HFF-Myc (cell line): ENCODE results near the gene CCDC188.

ENCODE experiments used
- DNase-seq: peaks from one replicate; pipeline ENCODE4 v3.0.0-alpha.2; 2011; ENCODE audit warnings: low read depth; ENCODE audit errors: extremely low read depth
- H3K4me3 ChIP-seq: replicated peaks from 2 replicates; pipeline ENCODE4 v1.5.1; 2011; ENCODE audit warnings: low read depth, mild to moderate bottlenecking, control low read depth, low read length
- TF ChIP-seq, protein P1 (sequence below): IDR thresholded peaks from 2 replicates; pipeline ENCODE4 v1.5.1; 2012; ENCODE audit warnings: mild to moderate bottlenecking, low read depth, low read length, control low read depth; ENCODE audit errors: missing control alignments

CCDC188 gene

DNA sequence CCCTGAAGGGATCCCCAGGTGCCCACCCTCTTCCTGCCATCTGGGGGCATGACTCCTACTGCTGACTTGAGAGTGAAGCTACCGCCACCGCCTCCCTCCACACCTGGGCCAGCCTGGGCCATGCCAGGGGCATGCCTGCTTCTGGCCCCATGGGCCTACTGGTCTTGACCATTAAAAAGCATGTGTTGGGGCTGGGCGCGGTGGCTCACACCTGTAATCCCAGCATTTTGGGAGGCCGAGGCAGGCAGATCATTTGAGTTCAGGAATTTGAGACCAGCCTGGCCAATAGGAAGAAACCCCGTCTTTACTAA is 37.7 kb upstream of the CCDC188 start:
- H3K4me3 ChIP-seq = no peak overlapping the region
- no peak for DNase-seq
- TF ChIP-seq, protein P1, sequence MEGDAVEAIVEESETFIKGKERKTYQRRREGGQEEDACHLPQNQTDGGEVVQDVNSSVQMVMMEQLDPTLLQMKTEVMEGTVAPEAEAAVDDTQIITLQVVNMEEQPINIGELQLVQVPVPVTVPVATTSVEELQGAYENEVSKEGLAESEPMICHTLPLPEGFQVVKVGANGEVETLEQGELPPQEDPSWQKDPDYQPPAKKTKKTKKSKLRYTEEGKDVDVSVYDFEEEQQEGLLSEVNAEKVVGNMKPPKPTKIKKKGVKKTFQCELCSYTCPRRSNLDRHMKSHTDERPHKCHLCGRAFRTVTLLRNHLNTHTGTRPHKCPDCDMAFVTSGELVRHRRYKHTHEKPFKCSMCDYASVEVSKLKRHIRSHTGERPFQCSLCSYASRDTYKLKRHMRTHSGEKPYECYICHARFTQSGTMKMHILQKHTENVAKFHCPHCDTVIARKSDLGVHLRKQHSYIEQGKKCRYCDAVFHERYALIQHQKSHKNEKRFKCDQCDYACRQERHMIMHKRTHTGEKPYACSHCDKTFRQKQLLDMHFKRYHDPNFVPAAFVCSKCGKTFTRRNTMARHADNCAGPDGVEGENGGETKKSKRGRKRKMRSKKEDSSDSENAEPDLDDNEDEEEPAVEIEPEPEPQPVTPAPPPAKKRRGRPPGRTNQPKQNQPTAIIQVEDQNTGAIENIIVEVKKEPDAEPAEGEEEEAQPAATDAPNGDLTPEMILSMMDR = no peak

DNA sequence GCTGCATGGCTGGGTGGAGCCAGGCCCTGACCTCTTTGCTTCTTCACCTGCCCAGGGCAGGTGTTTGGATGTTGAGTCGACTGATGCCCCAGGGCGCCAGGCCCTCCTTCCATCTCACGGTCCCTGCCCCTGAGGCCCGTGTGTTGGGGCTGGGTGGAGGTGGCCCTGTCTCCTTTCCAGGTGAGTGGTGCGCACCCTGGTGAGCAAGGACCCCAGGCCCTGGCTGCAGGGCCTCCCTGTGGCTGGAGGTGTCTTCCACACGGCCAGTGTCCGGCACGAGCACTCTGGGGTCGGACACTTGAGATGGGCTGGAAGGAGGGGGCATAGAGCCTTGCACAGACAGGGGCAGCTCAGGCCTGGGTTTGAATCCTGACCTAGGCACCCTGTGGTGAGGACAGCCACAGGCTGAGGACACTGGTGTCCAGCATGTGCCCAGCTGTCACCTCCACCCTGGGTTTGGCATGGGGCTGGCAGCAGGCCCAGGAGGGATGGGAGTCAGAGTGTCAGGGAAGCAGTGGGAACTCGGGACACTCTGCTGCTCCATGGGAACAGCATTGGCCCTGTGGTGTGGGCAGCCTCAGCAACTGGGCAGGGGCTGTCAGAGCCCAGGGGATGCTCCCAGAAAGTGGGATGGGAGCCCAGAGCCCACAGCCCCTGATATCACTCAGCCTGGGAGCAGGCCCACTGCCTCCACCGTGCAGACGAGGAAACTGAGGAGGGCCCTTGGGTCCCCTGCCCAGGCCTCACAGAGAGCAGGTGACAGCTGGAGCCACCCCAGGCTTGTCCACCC is 37.1 kb upstream of the CCDC188 start:
- H3K4me3 ChIP-seq = no peak overlapping the region
- no peak for DNase-seq
- TF ChIP-seq, protein P1 = no peak

DNA sequence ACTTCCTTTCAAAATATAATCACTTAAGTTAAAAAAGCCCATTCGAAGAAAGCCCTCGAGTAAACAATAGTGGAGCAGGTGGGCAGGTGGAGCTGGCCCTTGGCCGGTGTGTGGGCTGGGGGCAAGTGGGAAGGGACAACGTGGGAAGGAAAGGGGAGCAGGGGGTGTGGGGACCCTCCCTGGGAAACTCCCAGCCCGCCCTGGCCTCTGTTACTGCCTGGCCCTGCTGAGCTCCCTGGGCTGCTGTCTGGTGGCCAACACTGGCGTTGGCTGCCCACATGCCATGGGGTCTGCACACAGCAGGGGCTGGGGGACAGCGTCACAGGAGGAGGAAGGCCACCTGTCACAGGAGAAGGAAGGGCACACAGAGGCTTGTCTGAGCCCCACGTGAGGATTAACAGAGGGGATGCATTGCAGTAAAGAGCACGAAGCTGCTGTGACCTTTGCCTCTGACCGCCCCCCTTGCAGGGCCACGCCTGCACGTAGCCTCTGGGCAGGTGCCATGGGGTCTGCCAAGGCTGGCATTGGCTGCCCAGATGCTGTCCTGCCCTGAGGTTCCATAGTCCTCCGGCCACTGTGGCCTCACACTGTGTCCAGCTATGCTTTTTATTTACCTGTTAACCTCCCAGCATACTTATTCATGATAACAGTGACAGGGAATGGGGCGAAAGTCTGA is 36.2 kb upstream of the CCDC188 start:
- TF ChIP-seq, protein P1 = no peak
- no peak for DNase-seq
- H3K4me3 ChIP-seq = no peak overlapping the region

- no peak for DNase-seq
- no peak overlapping the region for H3K4me3 ChIP-seq
- TF ChIP-seq, protein P1 = no peak
These were observed 35.5 kb upstream of the CCDC188 start for GRCh38 chr22:20186183-20186870.

- TF ChIP-seq, protein P1 = no peak
- no peak overlapping the region for H3K4me3 ChIP-seq
- DNase-seq = no peak
These were observed 34.9 kb upstream of the CCDC188 start for GRCh38 chr22:20185750-20186149.

- no peak overlapping the region for H3K4me3 ChIP-seq
- TF ChIP-seq, protein P1 = no peak
- no peak for DNase-seq
These were observed 33.8 kb upstream of the CCDC188 start for GRCh38 chr22:20184501-20185165.
